Gastrocnemius medialis (tissue), 4 donors: Measurements from ENCODE around the gene GALNT9.

Experiments
- POLR2A ChIP-seq, 2 donors: fragments of 450-650 bp; IDR thresholded peaks; one replicate each; pipeline ENCODE4 v1.6.1; 2017; ENCODE audit warnings: antibody characterized with exemption in 2 of 2, mild to moderate bottlenecking in 2 of 2, moderate library complexity in 2 of 2
- TF ChIP-seq, protein P1 (sequence below), 5 experiments: fragments of 450-650 bp in 3 of 5; fragments of 200-600 bp in 2 of 5; sonication (generic) in 2 of 5; IDR thresholded peaks in 4 of 5; conservative IDR thresholded peaks in 1 of 5; 1 replicate in 4 of 5; 2 replicates in 1 of 5; pipeline ENCODE4 v1.5.1; 2016 to 2019; ENCODE audit warnings: antibody characterized with exemption in 5 of 5, mild to moderate bottlenecking in 3 of 5, moderate library complexity in 3 of 5

DNA sequence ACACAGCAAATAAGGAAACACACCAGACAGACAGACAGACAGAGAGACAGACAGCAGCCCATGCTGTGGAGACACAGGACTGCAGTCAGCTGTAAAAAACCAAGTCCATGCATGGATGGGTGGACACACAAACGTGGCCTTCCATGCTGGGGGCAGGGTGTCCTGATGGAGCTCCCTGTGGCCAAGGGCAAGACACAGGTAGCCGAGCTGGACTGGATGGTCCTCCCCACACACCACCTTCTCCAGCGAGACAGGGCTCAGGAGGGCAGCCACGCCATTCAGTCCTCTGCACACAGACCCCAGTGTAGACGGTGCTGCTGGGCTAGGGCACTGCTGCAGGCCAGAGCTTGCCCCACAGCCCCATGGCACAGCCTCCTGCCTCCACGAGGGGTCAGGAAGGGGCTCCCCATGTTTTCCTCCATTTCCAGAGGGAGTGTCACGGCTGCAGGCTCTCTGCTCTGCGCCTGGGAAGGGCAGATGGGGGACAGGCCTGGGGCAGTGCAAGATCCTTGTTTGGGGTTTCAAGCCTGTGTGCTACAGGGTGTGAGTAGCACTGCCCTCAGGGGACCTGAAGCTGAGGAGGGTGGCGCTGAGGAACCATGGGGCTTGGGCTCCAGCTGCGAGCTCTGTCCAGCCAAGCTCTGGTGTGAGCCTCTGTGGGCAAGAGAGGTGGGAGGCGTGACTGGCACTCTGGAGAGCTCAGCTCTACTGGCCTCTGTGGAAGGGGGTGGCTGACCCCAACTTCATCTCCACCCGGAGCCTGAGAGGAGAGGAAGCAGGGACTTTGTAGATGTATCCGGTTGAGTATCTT lies 67.9 kb downstream of the GALNT9 start:
- TF ChIP-seq, protein P1, sequence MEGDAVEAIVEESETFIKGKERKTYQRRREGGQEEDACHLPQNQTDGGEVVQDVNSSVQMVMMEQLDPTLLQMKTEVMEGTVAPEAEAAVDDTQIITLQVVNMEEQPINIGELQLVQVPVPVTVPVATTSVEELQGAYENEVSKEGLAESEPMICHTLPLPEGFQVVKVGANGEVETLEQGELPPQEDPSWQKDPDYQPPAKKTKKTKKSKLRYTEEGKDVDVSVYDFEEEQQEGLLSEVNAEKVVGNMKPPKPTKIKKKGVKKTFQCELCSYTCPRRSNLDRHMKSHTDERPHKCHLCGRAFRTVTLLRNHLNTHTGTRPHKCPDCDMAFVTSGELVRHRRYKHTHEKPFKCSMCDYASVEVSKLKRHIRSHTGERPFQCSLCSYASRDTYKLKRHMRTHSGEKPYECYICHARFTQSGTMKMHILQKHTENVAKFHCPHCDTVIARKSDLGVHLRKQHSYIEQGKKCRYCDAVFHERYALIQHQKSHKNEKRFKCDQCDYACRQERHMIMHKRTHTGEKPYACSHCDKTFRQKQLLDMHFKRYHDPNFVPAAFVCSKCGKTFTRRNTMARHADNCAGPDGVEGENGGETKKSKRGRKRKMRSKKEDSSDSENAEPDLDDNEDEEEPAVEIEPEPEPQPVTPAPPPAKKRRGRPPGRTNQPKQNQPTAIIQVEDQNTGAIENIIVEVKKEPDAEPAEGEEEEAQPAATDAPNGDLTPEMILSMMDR (IDR thresholded peaks at IDR 0.05 in 4 of 5, conservative IDR thresholded peaks at IDR 0.05 in 1 of 5): no peak
- no peak for TF ChIP-seq POLR2A (IDR thresholded peaks at IDR 0.05)
